T-helper 1 cell treated with Interleukin-12 subunit alpha and Interleukin-12 subunit beta and Interleukin-4 antibody, amounts not matched to agents 30 ng/mL and 1 ng/mL, for 36 hours (primary cell): ENCODE results near the gene TRIP4. TPM values are rescaled to one million over a fixed set of nuclear protein-coding genes. Genes with fewer than 3 reads are reported as not detected.
"Not testable (repeated sequence)": the region's sequence is repeated elsewhere in the genome, so short reads cannot be mapped to it uniquely, and the experiment has no call there.

Experiments
- intact Hi-C: fragments of 100-400 bp; cut with micrococcal nuclease; formaldehyde crosslinking; loops from one replicate; pipeline ENCODE4 v1.15.1; 2024
- total RNA-seq: library from RNA; stranded (reverse); gene quantifications from 2 replicates; pipeline ENCODE4 v1.2.3, GENCODE V29; 2022

The TRIP4 gene
- total RNA-seq: 32.0 and 32.8 TPM in 2 replicates

- intact Hi-C loops: loop anchor here (1.0 to 10.0 kb wide), 10 partner anchors 31 to 1227 kb away; partner anchors contain the start of genes CIAO2A, CLPX, CSNK1G1 and INTS14
Measured at GRCh38 chr15:64387562-64388168, at the start of gene TRIP4. TSS of gene TRIP4 (plus strand) at chr15:64387836. CDS start at chr15:64387864, 28 bp downstream.

- intact Hi-C loops: no loop called here
Measured at GRCh38 chr15:64340355-64340754, 47.3 kb upstream of the TRIP4 start.

GRCh38 chr15:64341961-64342360 lies 45.7 kb upstream of the TRIP4 start:
- intact Hi-C loops: no loop called here

GRCh38 chr15:64343222-64343621 lies 44.4 kb upstream of the TRIP4 start:
- intact Hi-C loops: no loop called here

GRCh38 chr15:64343841-64344240 lies 43.8 kb upstream of the TRIP4 start:
- intact Hi-C loops: no loop called here

- intact Hi-C loops: no loop called here
Measured at GRCh38 chr15:64344651-64345294, 42.9 kb upstream of the TRIP4 start.

GRCh38 chr15:64346242-64346641 lies 41.4 kb upstream of the TRIP4 start:
- intact Hi-C loops: not testable (repeated sequence)

GRCh38 chr15:64348455-64348854 lies 39.2 kb upstream of the TRIP4 start:
- intact Hi-C loops: no loop called here

- intact Hi-C loops: no loop called here
Measured at GRCh38 chr15:64349375-64349774, 38.3 kb upstream of the TRIP4 start.

GRCh38 chr15:64351265-64351664 lies 36.4 kb upstream of the TRIP4 start:
- intact Hi-C loops: no loop called here

GRCh38 chr15:64354688-64355344 lies 32.8 kb upstream of the TRIP4 start:
- intact Hi-C loops: loop anchor here (1.0 kb wide), 1 partner anchor 77 kb away; no protein-coding TSS in a partner anchor

GRCh38 chr15:64355348-64355943 lies 32.2 kb upstream of the TRIP4 start:
- intact Hi-C loops: loop anchor here (1.0 kb wide), 1 partner anchor 77 kb away; no protein-coding TSS in a partner anchor

- intact Hi-C loops: loop anchor here (1.0 to 2.0 kb wide), 7 partner anchors 25 to 539 kb away; partner anchors contain the start of genes CIAO2A, PCLAF, PPIB and TRIP4
Measured at GRCh38 chr15:64355944-64356709, 31.5 kb upstream of the TRIP4 start, which contains the start of gene CSNK1G1. TSS of gene CSNK1G1 (minus strand) at chr15:64356173. CDS start at chr15:64300499, 55,674 bp downstream.

GRCh38 chr15:64356710-64357040 lies 31.0 kb upstream of the TRIP4 start:
- intact Hi-C loops: loop anchor here (1.0 to 2.0 kb wide), 6 partner anchors 25 to 538 kb away; partner anchors contain the start of genes CIAO2A, PCLAF, PPIB and TRIP4

GRCh38 chr15:64361259-64361658 lies 26.4 kb upstream of the TRIP4 start:
- intact Hi-C loops: no loop called here

- intact Hi-C loops: no loop called here
Measured at GRCh38 chr15:64369078-64369607, 18.5 kb upstream of the TRIP4 start.

- intact Hi-C loops: not testable (repeated sequence)
Measured at GRCh38 chr15:64371383-64371782, 16.3 kb upstream of the TRIP4 start.

GRCh38 chr15:64373360-64373759 lies 14.3 kb upstream of the TRIP4 start:
- intact Hi-C loops: no loop called here

- intact Hi-C loops: no loop called here
Measured at GRCh38 chr15:64379216-64379960, 8.2 kb upstream of the TRIP4 start.
